Measurements from ENCODE around the gene NGRN. TPM values are rescaled to one million over a fixed set of nuclear protein-coding genes. Genes with fewer than 3 reads are reported as not detected.

Gene NGRN
- total RNA-seq, 1 donor from 2014 or later, result 103 TPM

GRCh38 chr15:90240856-90241255 is 24.6 kb upstream of the NGRN start:
- no peaks in the 10 kb centered on the region for H3K4me1 Mint-ChIP-seq (ENCODE audit: unreplicated experiment)
- no peaks in the 10 kb centered on the region for H3K27me3 Mint-ChIP-seq
- DNase-seq (ENCODE audit: extremely low spot score, unreplicated experiment), result no peak
- H3K27ac Mint-ChIP-seq, result no peak overlapping the region
- no peaks in the 10 kb centered on the region for H3K36me3 Mint-ChIP-seq
- H3K4me3 Mint-ChIP-seq, result no peak overlapping the region
- no peaks in the 10 kb centered on the region for H3K9me3 Mint-ChIP-seq
- TF ChIP-seq CTCF (conservative IDR thresholded peaks at IDR 0.05), result no peak

GRCh38 chr15:90241343-90242192 is 23.9 kb upstream of the NGRN start:
- no peak for DNase-seq (ENCODE audit: extremely low spot score, unreplicated experiment)
- Mint-ChIP-seq H3K9me3 (no peaks in the 10 kb centered on the region), H3K27me3 (no peaks in the 10 kb centered on the region), H3K27ac (no peak overlapping the region), H3K36me3 (no peaks in the 10 kb centered on the region), H3K4me3 (no peak overlapping the region), H3K4me1 (ENCODE audit: unreplicated experiment) (no peaks in the 10 kb centered on the region)
- no peak for TF ChIP-seq CTCF (conservative IDR thresholded peaks at IDR 0.05)

- Mint-ChIP-seq H3K4me3 (no peak overlapping the region), H3K27me3 (no peaks in the 10 kb centered on the region), H3K27ac (no peak overlapping the region), H3K4me1 (ENCODE audit: unreplicated experiment) (no peaks in the 10 kb centered on the region), H3K36me3 (no peaks in the 10 kb centered on the region), H3K9me3 (no peaks in the 10 kb centered on the region)
- no peak for TF ChIP-seq CTCF (conservative IDR thresholded peaks at IDR 0.05)
- no peak for DNase-seq (ENCODE audit: extremely low spot score, unreplicated experiment)
Observed at GRCh38 chr15:90243943-90244639, 21.4 kb upstream of the NGRN start.

- H3K36me3 Mint-ChIP-seq, result no peaks in the 10 kb centered on the region
- H3K4me1 Mint-ChIP-seq (ENCODE audit: unreplicated experiment), result peaks cover 4% of the 10 kb centered on the region
- DNase-seq (ENCODE audit: extremely low spot score, unreplicated experiment), result no peak
- peaks cover 2% of the 10 kb centered on the region for H3K27me3 Mint-ChIP-seq
- H3K27ac Mint-ChIP-seq, result no peak overlapping the region
- TF ChIP-seq CTCF (conservative IDR thresholded peaks at IDR 0.05), result no peak
- no peaks in the 10 kb centered on the region for H3K9me3 Mint-ChIP-seq
- H3K4me3 Mint-ChIP-seq, result peak overlapping the region; percentile 82
Observed at GRCh38 chr15:90248789-90249202, 16.7 kb upstream of the NGRN start.

- TF ChIP-seq CTCF (conservative IDR thresholded peaks at IDR 0.05), result no peak
- Mint-ChIP-seq H3K4me1 (ENCODE audit: unreplicated experiment) (peaks cover 4% of the 10 kb centered on the region), H3K4me3 (peak within 1 kb of the TSS; percentile 82), H3K36me3 (no peaks in the 10 kb centered on the region), H3K9me3 (no peaks in the 10 kb centered on the region), H3K27me3 (peaks cover 2% of the 10 kb centered on the region), H3K27ac (no peak within 1 kb of the TSS)
- peak; percentile 96 for DNase-seq (ENCODE audit: extremely low spot score, unreplicated experiment)
Observed at GRCh38 chr15:90249203-90249863, 16.1 kb upstream of the NGRN start, which contains the start of gene TTLL13. TTLL13 (plus strand) TSS chr15:90249556; CDS start chr15:90250631, 1,075 bp downstream.

Data from type B pancreatic cell (in vitro differentiated cells).